ENCODE measurements around the gene PHEX.

- TF ChIP-seq CTCF (IDR thresholded peaks at IDR 0.05; ENCODE audit: low read depth, low read length, poor library complexity, severe bottlenecking) (no peak), EZH2phosphoT487 (IDR thresholded peaks at IDR 0.05; ENCODE audit: borderline replicate concordance, low read length) (no peak)
Measured at GRCh38 chrX:22273714-22274317, 241.7 kb downstream of the PHEX start.
